OCI-LY1 (cell line): Measurements from ENCODE around the gene HNF1A.

Experiments used
- CTCF ChIP-seq: fragments of 200-600 bp; sonication (generic), shearing (Covaris generic); IDR thresholded peaks from 2 replicates; pipeline ENCODE4 v1.5.1; 2017; ENCODE audit warnings: mild to moderate bottlenecking, antibody characterized with exemption, low read length, moderate library complexity, mixed read lengths
- EZH2 ChIP-seq: fragments of 200-600 bp; sonication (generic), shearing (Covaris generic); IDR thresholded peaks from 2 replicates; pipeline ENCODE4 v1.8.0; 2017; ENCODE audit warnings: borderline replicate concordance, mixed run types, mild to moderate bottlenecking, antibody characterized with exemption, low read length, moderate library complexity, mixed read lengths

DNA sequence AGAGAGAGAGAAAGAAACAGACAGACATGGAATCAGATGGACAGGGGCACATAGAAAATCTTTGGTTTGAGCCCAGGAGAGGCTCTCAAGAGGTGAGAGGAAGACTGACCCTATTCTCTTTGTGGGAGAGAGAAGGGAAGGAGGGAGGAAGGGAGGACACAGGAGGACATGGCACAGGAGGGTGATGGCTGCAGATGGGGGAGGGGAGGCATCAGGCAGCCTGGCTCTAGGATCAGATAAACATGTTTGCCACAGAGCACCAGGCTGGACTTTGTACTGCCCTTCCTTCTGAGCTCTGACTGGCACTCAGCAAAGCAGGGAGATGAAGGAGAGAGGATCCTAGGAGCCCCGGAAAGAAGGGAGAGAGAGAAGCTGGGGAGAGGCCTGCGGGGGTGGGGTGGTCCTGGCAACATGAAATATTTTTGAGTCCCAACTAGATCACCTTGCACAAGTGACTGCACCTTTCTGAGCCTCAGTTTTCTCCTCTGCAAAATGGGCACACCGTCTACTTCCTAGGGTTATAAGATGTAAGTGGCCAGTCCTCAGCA is 6.1 kb downstream of the HNF1A start:
- no peak for TF ChIP-seq CTCF
- no peak for TF ChIP-seq EZH2
